K562 (cell line): ENCODE data around the gene UQCC2.

Experiments used
- CHD4 ChIP-seq: fragments of 200-600 bp; sonication (generic); IDR thresholded peaks from 3 replicates; pipeline ENCODE4 v1.6.1; 2012; ENCODE audit warnings: low read depth, mild to moderate bottlenecking, mixed read lengths, low read length, inconsistent platforms; ENCODE audit not compliant: insufficient read depth, insufficient replicate concordance, poor library complexity, severe bottlenecking
- CTCF ChIP-seq, 3 experiments: IDR thresholded peaks in 2 of 3; conservative IDR thresholded peaks in 1 of 3; 2 replicates each; pipeline ENCODE4 v1.5.1; 2011 to 2012; ENCODE audit warnings: low read length in 3 of 3, mild to moderate bottlenecking in 3 of 3, control low read depth in 2 of 3, improper control_type of control experiment in 1 of 3, inconsistent platforms in 1 of 3, low read depth in 1 of 3, mixed read lengths in 1 of 3, moderate library complexity in 1 of 3; ENCODE audit not compliant: insufficient read depth in 2 of 3
- ELF1 ChIP-seq: fragments of 200-800 bp; sonication (Bioruptor generic); IDR thresholded peaks from 2 replicates; pipeline ENCODE4 v1.6.1; 2016; ENCODE audit warnings: missing genetic modification characterization, missing compliant biosample characterization
- FOXJ3 ChIP-seq: sonication (generic); formaldehyde crosslinking; IDR thresholded peaks from 2 replicates; pipeline ENCODE4 v1.4.0; 2020; ENCODE audit warnings: mild to moderate bottlenecking, missing genetic modification reagents
- MAFF ChIP-seq: IDR thresholded peaks from 2 replicates; pipeline ENCODE4 v1.6.1; 2012; ENCODE audit warnings: low read length, improper control_type of control experiment
- POLR2A ChIP-seq: fragments of 450-650 bp; conservative IDR thresholded peaks from 2 replicates; pipeline ENCODE4 v1.6.1; 2016
- POLR2AphosphoS5 ChIP-seq: IDR thresholded peaks from 2 replicates; pipeline ENCODE4 v1.6.1; 2011; ENCODE audit warnings: mild to moderate bottlenecking, low read depth, low read length, moderate library complexity; ENCODE audit not compliant: control insufficient read depth, insufficient read depth
- PPARD ChIP-seq: fragments of 250-450 bp; sonication (Bioruptor Pico); IDR thresholded peaks from 2 replicates; pipeline ENCODE4 v1.8.0; 2022; ENCODE audit warnings: inconsistent platforms, mild to moderate bottlenecking, moderate library complexity
- REST ChIP-seq, 2 experiments: fragments of 450-650 bp; formaldehyde crosslinking in 1 of 2; IDR thresholded peaks; 2 replicates each; pipeline versions ENCODE4 v1.4.0 to v1.6.1; 2014 to 2020; ENCODE audit warnings: mild to moderate bottlenecking in 2 of 2, borderline replicate concordance in 1 of 2, low read depth in 1 of 2
- SRSF1 ChIP-seq: fragments of 200-400 bp; formaldehyde crosslinking; IDR thresholded peaks from 2 replicates; pipeline ENCODE4 v1.6.1; 2017; ENCODE audit warnings: mild to moderate bottlenecking, low read depth, low read length, moderate library complexity
- TARDBP ChIP-seq: fragments of 450-650 bp; IDR thresholded peaks from 2 replicates; pipeline ENCODE4 v1.6.1; 2016
- ZNF224 ChIP-seq: sonication (generic); formaldehyde crosslinking; IDR thresholded peaks from 2 replicates; pipeline ENCODE4 v1.8.0; 2022; ENCODE audit warnings: mild to moderate bottlenecking, missing genetic modification reagents
- ZNF766 ChIP-seq: fragments of 200-800 bp; sonication (Bioruptor generic); conservative IDR thresholded peaks from 2 replicates; pipeline ENCODE4 v1.6.1; 2016; ENCODE audit warnings: missing genetic modification characterization, missing compliant biosample characterization
- ZZZ3 ChIP-seq: fragments of 450-650 bp; IDR thresholded peaks from 2 replicates; pipeline ENCODE4 v1.6.1; 2016; ENCODE audit warnings: antibody characterized with exemption, mild to moderate bottlenecking, moderate library complexity

- TF ChIP-seq PPARD (CRISPR knock-in tag): no peak
- TF ChIP-seq ELF1 (tag): no peak
- no peak for TF ChIP-seq ZZZ3
- no peak for TF ChIP-seq TARDBP
- no peak for TF ChIP-seq CTCF (IDR thresholded peaks at IDR 0.05 in 2 of 3, conservative IDR thresholded peaks at IDR 0.05 in 1 of 3; ENCODE audit: insufficient read depth in 2 of 3, low read depth in 1 of 3, low read length in 3 of 3)
- TF ChIP-seq ZNF224: no peak
- TF ChIP-seq MAFF: no peak
- no peak for TF ChIP-seq ZNF766
- no peak for TF ChIP-seq FOXJ3 (CRISPR knock-in tag)
- TF ChIP-seq POLR2A: no peak
- no peak for TF ChIP-seq REST (IDR thresholded peaks at IDR 0.05; ENCODE audit: borderline replicate concordance)
- TF ChIP-seq REST (CRISPR knock-in tag; IDR thresholded peaks at IDR 0.05; ENCODE audit: low read depth): no peak
- no peak for TF ChIP-seq SRSF1
- TF ChIP-seq POLR2AphosphoS5: no peak
- TF ChIP-seq CHD4: no peak
Measured at GRCh38 chr6:33758815-33759216, 47.3 kb upstream of the UQCC2 start.
